Trophoblast cell (in vitro differentiated cells and primary cell): ENCODE results near the gene BICD2.
A peak's percentile ranks its signal among the peaks of the same experiment; 100 is the strongest.
"Not testable (repeated sequence)": the region's sequence is repeated elsewhere in the genome, so short reads cannot be mapped to it uniquely, and the experiment has no call there.

Experiments
- DNase-seq, 2 donors: peaks; one replicate each; pipeline ENCODE4 v3.0.0-alpha.2; 2016
- H2AFZ ChIP-seq: 2 replicates; pipeline ENCODE4 v1.6.1; 2013; ENCODE audit warnings: low read length, moderate library complexity, mild to moderate bottlenecking; ENCODE audit not compliant: insufficient read depth, poor library complexity
- H2AK5ac ChIP-seq: 2 replicates; pipeline ENCODE4 v1.6.1; 2013; ENCODE audit warnings: mild to moderate bottlenecking, low read length
- H2BK120ac ChIP-seq: 2 replicates; pipeline ENCODE4 v1.6.1; 2013; ENCODE audit warnings: low read length, mild to moderate bottlenecking, moderate library complexity; ENCODE audit not compliant: insufficient read depth, poor library complexity
- H2BK12ac ChIP-seq: 2 replicates; pipeline ENCODE4 v1.6.1; 2013; ENCODE audit warnings: mild to moderate bottlenecking, low read length, moderate library complexity
- H2BK5ac ChIP-seq: 2 replicates; pipeline ENCODE4 v1.6.1; 2013; ENCODE audit warnings: low read length, low read depth, moderate library complexity, mild to moderate bottlenecking; ENCODE audit not compliant: poor library complexity
- H3K14ac ChIP-seq: 2 replicates; pipeline ENCODE4 v1.6.1; 2013; ENCODE audit warnings: mild to moderate bottlenecking, low read length
- H3K18ac ChIP-seq: 2 replicates; pipeline ENCODE4 v1.6.1; 2013; ENCODE audit warnings: mild to moderate bottlenecking, low read length
- H3K23ac ChIP-seq: 2 replicates; pipeline ENCODE4 v1.6.1; 2013; ENCODE audit warnings: low read length
- H3K27ac ChIP-seq: 2 replicates; pipeline ENCODE4 v1.5.1; 2013; ENCODE audit warnings: low read depth, mild to moderate bottlenecking, inconsistent platforms, low read length, moderate library complexity
- H3K27me3 ChIP-seq: 2 replicates; pipeline ENCODE4 v1.6.1; 2013; ENCODE audit warnings: inconsistent platforms, mild to moderate bottlenecking, low read length, moderate library complexity; ENCODE audit not compliant: insufficient read depth
- H3K36me3 ChIP-seq, 2 experiments: 1 replicate in 1 of 2; 2 replicates in 1 of 2; pipeline ENCODE4 v1.6.1; 2013; ENCODE audit warnings: low read length in 2 of 2, mild to moderate bottlenecking in 2 of 2, moderate library complexity in 1 of 2; ENCODE audit not compliant: insufficient read depth in 2 of 2, control insufficient read depth in 1 of 2
- H3K4ac ChIP-seq: 2 replicates; pipeline ENCODE4 v1.6.1; 2013; ENCODE audit warnings: low read depth, mild to moderate bottlenecking, low read length, moderate library complexity
- H3K4me1 ChIP-seq, 2 experiments: 1 replicate in 1 of 2; 2 replicates in 1 of 2; pipeline ENCODE4 v1.6.1; 2013; ENCODE audit warnings: low read length in 2 of 2, mild to moderate bottlenecking in 2 of 2, moderate library complexity in 1 of 2; ENCODE audit not compliant: insufficient read depth in 2 of 2, control insufficient read depth in 1 of 2
- H3K4me2 ChIP-seq: 2 replicates; pipeline ENCODE4 v1.6.1; 2013; ENCODE audit warnings: inconsistent platforms, mild to moderate bottlenecking, low read length, moderate library complexity
- H3K4me3 ChIP-seq: 2 replicates; pipeline ENCODE4 v1.5.1; 2013; ENCODE audit warnings: mild to moderate bottlenecking, low read depth, low read length, inconsistent platforms
- H3K79me1 ChIP-seq: one replicate; pipeline ENCODE4 v1.6.1; 2013; ENCODE audit warnings: low read length
- H3K79me2 ChIP-seq: 2 replicates; pipeline ENCODE4 v1.6.1; 2013; ENCODE audit warnings: low read length, mild to moderate bottlenecking; ENCODE audit not compliant: control insufficient read depth, insufficient read depth, poor library complexity
- H3K9ac ChIP-seq: 2 replicates; pipeline ENCODE4 v1.6.1; 2013; ENCODE audit warnings: mild to moderate bottlenecking, low read length
- H3K9me3 ChIP-seq: 2 replicates; pipeline ENCODE4 v1.6.1; 2013; ENCODE audit warnings: low read depth, mild to moderate bottlenecking, control low read depth, inconsistent platforms, low read length; ENCODE audit not compliant: insufficient read depth
- H4K12ac ChIP-seq: 2 replicates; pipeline ENCODE4 v1.6.1; 2013; ENCODE audit warnings: low read depth, mild to moderate bottlenecking, low read length, moderate library complexity
- H4K8ac ChIP-seq: 2 replicates; pipeline ENCODE4 v1.6.1; 2013; ENCODE audit warnings: low read depth, mild to moderate bottlenecking, low read length, moderate library complexity
- H4K91ac ChIP-seq: one replicate; pipeline ENCODE4 v1.6.1; 2013; ENCODE audit warnings: low read depth, mild to moderate bottlenecking, low read length, moderate library complexity
- WGBS: extraction: QIAGEN DNeasy Blood & Tissue Kit; methylation state at CpG from one replicate; pipeline ENCODE4 v1.1.7; 2013; ENCODE audit warnings: missing lambda C conversion rate; ENCODE audit not compliant: insufficient read length, insufficient coverage; ENCODE audit errors: extremely low coverage; 5-methylcytosine and 5-hydroxymethylcytosine counted together

The BICD2 gene

GRCh38 chr9:92769990-92770359 lies 5.3 kb upstream of the BICD2 start:
- Histone ChIP-seq H3K4ac (no peak overlapping the region), H3K4me2 (no peak overlapping the region), H3K4me3 (no peak overlapping the region), H2AK5ac (no peak overlapping the region), H3K36me3 (no peaks in the 10 kb centered on the region), H3K18ac (no peak overlapping the region), H3K14ac (no peak overlapping the region), H2AFZ (peak overlapping the region; percentile 38), H3K4me1 (peaks cover 0 to 12% of the 10 kb centered on the region in 2 experiments), H4K12ac (no peak overlapping the region), H3K27ac (no peak overlapping the region), H2BK120ac (peak overlapping the region; percentile 10), H4K91ac (no peak overlapping the region), H3K79me1 (peaks cover 12% of the 10 kb centered on the region), H2BK12ac (no peak overlapping the region), H2BK5ac (no peak overlapping the region), H3K23ac (no peak overlapping the region), H4K8ac (peak overlapping the region; percentile 20), H3K9ac (no peak overlapping the region), H3K27me3 (no peaks in the 10 kb centered on the region), H3K79me2 (peaks cover 3% of the 10 kb centered on the region), H3K9me3 (no peaks in the 10 kb centered on the region)
- WGBS = no CpG with 5 or more reads among the region's 2 CpGs
- no peak for DNase-seq

- Histone ChIP-seq H3K79me2 (peaks cover 6% of the 10 kb centered on the region), H3K27me3 (no peaks in the 10 kb centered on the region), H3K23ac (no peak overlapping the region), H3K36me3 (no peaks in the 10 kb centered on the region), H3K4ac (no peak overlapping the region), H3K14ac (no peak overlapping the region), H3K9me3 (no peaks in the 10 kb centered on the region), H3K27ac (no peak overlapping the region), H4K8ac (no peak overlapping the region), H2AK5ac (no peak overlapping the region), H3K4me3 (no peak overlapping the region), H2BK12ac (no peak overlapping the region), H3K79me1 (peaks cover 15% of the 10 kb centered on the region), H2BK120ac (no peak overlapping the region), H3K18ac (no peak overlapping the region), H3K9ac (no peak overlapping the region), H4K12ac (no peak overlapping the region), H3K4me2 (no peak overlapping the region), H2BK5ac (no peak overlapping the region), H2AFZ (no peak overlapping the region), H3K4me1 (peaks cover 0 to 12% of the 10 kb centered on the region in 2 experiments), H4K91ac (no peak overlapping the region)
- DNase-seq = no peak
- WGBS = no CpG with 5 or more reads among the region's 3 CpGs
Measured at GRCh38 chr9:92769286-92769685, 4.7 kb upstream of the BICD2 start.

DNA sequence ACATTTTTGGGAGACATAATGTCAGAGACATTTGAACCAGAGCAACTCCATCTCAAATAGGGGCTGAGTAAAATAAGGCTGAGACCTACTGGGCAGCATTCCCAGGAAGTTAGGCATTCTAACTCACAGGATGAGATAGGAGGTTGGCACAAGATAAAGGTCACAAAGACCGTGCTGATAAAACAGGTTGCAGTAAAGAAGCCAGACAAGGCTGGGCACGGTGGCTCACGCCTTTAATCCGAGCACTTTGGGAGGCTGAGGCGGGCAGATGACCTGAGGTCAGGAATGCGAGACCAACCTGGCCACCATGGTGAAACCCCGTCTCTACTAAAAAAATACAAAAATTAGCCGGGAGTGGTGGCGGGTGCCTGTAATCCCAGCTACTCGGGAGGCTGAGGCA lies 4.2 kb upstream of the BICD2 start:
- H2BK120ac ChIP-seq, H4K12ac ChIP-seq, H3K18ac ChIP-seq, H3K27ac ChIP-seq, H3K27me3 ChIP-seq, H3K4me3 ChIP-seq, DNase-seq, H4K91ac ChIP-seq, H3K23ac ChIP-seq, H2AFZ ChIP-seq, H3K36me3 ChIP-seq, H3K4me2 ChIP-seq, H2AK5ac ChIP-seq, H3K9ac ChIP-seq, H2BK5ac ChIP-seq, H4K8ac ChIP-seq, H3K14ac ChIP-seq, H3K9me3 ChIP-seq, H3K4ac ChIP-seq, H2BK12ac ChIP-seq: not testable (repeated sequence)
- Histone ChIP-seq H3K4me1 (peaks cover 0 to 12% of the 10 kb centered on the region in 2 experiments), H3K79me1 (peaks cover 17% of the 10 kb centered on the region), H3K79me2 (peaks cover 11% of the 10 kb centered on the region)
- no CpG with 5 or more reads among the region's 10 CpGs for WGBS

DNA sequence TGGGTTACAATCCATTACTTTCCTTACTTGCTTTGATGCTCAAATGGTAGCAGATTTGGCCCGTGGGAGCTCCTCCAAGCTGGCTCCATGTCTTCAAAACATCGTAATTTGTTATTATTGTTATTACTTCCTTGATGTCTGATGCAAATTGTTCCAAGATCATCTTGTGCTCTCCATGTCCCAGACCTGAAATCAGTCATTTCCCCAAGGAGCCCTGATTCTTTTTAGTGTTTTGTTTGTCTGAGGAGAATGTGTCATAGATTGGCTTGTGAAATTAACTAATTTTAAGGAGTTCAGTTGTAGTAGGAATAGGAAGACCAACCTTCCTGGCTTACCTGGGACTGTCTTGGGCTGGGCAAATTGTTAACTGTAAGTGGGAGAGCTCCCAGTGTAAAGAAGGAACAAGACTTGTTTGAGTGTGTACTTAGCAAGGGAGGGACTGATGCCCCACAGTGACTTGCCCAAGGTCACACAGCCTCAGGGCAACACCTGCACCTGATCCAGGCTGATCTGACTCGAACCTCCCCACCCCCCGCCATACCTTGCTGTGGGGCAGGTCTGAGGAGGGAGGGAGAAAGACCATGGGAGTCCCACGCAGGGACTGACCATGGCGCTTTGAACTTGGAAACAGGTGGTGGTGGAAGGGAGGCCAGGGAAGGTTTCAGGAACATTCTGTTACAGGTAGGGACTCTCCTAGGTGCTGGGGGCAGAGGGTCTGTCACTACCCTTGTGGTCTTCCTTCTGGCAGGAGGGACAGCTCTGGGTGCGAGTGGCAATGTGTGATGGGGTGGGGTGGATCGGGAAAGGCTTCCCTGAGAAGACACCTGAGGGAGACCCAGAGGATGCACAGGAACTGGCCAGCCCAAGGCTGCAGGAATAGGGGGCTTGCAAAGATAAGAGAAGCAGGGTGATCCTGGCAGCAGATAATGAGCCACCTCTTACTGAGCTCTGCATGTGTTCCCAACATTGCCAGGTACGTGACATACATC lies 2.7 kb upstream of the BICD2 start:
- Histone ChIP-seq H2AFZ (no peak overlapping the region), H2BK120ac (no peak overlapping the region), H3K14ac (no peak overlapping the region), H4K8ac (no peak overlapping the region), H3K79me1 (peaks cover 19% of the 10 kb centered on the region), H3K18ac (no peak overlapping the region), H3K9ac (no peak overlapping the region), H3K4ac (no peak overlapping the region), H3K9me3 (no peaks in the 10 kb centered on the region), H2AK5ac (no peak overlapping the region), H4K91ac (no peak overlapping the region), H2BK12ac (no peak overlapping the region), H3K36me3 (no peaks in the 10 kb centered on the region), H3K27ac (no peak overlapping the region), H3K4me2 (no peak overlapping the region), H3K27me3 (no peaks in the 10 kb centered on the region), H3K23ac (no peak overlapping the region), H3K4me1 (peaks cover 8 to 26% of the 10 kb centered on the region in 2 experiments), H2BK5ac (no peak overlapping the region), H4K12ac (no peak overlapping the region), H3K79me2 (peaks cover 25% of the 10 kb centered on the region), H3K4me3 (no peak overlapping the region)
- DNase-seq = no peak
- no CpG with 5 or more reads among the region's 9 CpGs for WGBS
